C4-2B (cell line): ENCODE results near the gene TMSB4X.

ENCODE experiments used
- CTCF ChIP-seq: fragments of 450-650 bp; conservative IDR thresholded peaks from 2 replicates; pipeline ENCODE4 v1.5.1; 2017; ENCODE audit warnings: mild to moderate bottlenecking
- ZFX ChIP-seq: fragments of 450-650 bp; IDR thresholded peaks from 2 replicates; pipeline ENCODE4 v1.6.1; 2017

- TF ChIP-seq CTCF (no peak), ZFX (no peak)
Observed at GRCh38 chrX:12972243-12972642, 2.7 kb upstream of the TMSB4X start.
